ENCODE data around the gene CAMK1D. TPM values are rescaled to one million over a fixed set of nuclear protein-coding genes. Genes with fewer than 3 reads are reported as not detected.
"Not testable (repeated sequence)": the region's sequence is repeated elsewhere in the genome, so short reads cannot be mapped to it uniquely, and the experiment has no call there.

CAMK1D gene
- polyA plus RNA-seq, 1 donor from 2014 or later = 41.4 TPM

GRCh38 chr10:12743466-12743865 is 394.1 kb downstream of the CAMK1D start:
- H3K4me1 Mint-ChIP-seq = peaks cover 28 to 44% (median 29%) of the 10 kb centered on the region in 3 donors
- not testable (repeated sequence) for H3K9me3 Mint-ChIP-seq, H3K27me3 Mint-ChIP-seq, H3K4me3 Mint-ChIP-seq, H3K36me3 Mint-ChIP-seq
- peak overlapping the region in 1 of 3 donors; percentile 87 for H3K27ac Mint-ChIP-seq

DNA sequence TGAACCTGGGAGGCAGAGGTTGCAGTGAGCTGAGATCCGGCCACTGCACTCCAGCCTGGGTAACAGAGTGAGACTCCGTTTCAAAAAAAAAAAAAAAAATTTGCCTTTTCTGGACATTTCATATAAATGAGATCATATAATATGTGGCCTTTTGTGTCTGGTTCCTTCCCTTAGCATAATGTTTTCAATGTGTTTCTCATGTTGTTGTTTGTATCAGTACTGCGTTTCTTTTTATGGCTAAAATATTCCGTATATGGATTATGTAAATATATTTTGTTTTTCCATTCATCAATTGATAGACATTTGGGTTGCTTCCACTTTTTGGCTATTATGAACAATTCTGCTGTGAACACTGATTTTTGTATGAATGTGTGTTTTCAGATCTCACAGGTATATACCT is 394.6 kb downstream of the CAMK1D start:
- Mint-ChIP-seq H3K9me3 (no peaks in the 10 kb centered on the region), H3K4me1 (peaks cover 28 to 42% (median 29%) of the 10 kb centered on the region in 3 donors), H3K36me3 (peaks cover 3% of the 10 kb centered on the region), H3K27me3 (no peaks in the 10 kb centered on the region), H3K27ac (peak overlapping the region in 1 of 3 donors; percentile 9), H3K4me3 (no peak overlapping the region)

GRCh38 chr10:12748186-12748585 is 398.8 kb downstream of the CAMK1D start:
- Mint-ChIP-seq H3K4me1 (peaks cover 3 to 17% (median 15%) of the 10 kb centered on the region in 3 donors), H3K36me3 (peaks cover 6% of the 10 kb centered on the region), H3K27ac (no peak overlapping the region), H3K27me3 (no peaks in the 10 kb centered on the region), H3K4me3 (no peak overlapping the region), H3K9me3 (no peaks in the 10 kb centered on the region)

GRCh38 chr10:12749760-12750478 is 400.6 kb downstream of the CAMK1D start:
- Mint-ChIP-seq H3K4me3 (no peak overlapping the region), H3K27me3 (no peaks in the 10 kb centered on the region), H3K36me3 (peaks cover 6% of the 10 kb centered on the region), H3K9me3 (no peaks in the 10 kb centered on the region), H3K4me1 (peaks cover 0 to 10% (median 8%) of the 10 kb centered on the region in 3 donors), H3K27ac (peak overlapping the region in 1 of 3 donors; percentile 25)

- peaks cover 6% of the 10 kb centered on the region for H3K36me3 Mint-ChIP-seq
- peak overlapping the region in 1 of 3 donors; percentile 25 for H3K27ac Mint-ChIP-seq
- no peaks in the 10 kb centered on the region for H3K9me3 Mint-ChIP-seq
- no peaks in the 10 kb centered on the region for H3K27me3 Mint-ChIP-seq
- H3K4me1 Mint-ChIP-seq = peaks cover 0 to 11% (median 10%) of the 10 kb centered on the region in 3 donors
- no peak overlapping the region for H3K4me3 Mint-ChIP-seq
These were observed 401.3 kb downstream of the CAMK1D start for GRCh38 chr10:12750526-12751201.

GRCh38 chr10:12755075-12755474 is 405.7 kb downstream of the CAMK1D start:
- Mint-ChIP-seq H3K27ac (no peak overlapping the region), H3K4me3 (peak overlapping the region in 1 of 4 donors; percentile 39), H3K4me1 (peaks cover 0 to 9% (median 2%) of the 10 kb centered on the region in 3 donors), H3K9me3 (no peaks in the 10 kb centered on the region), H3K27me3 (no peaks in the 10 kb centered on the region), H3K36me3 (peaks cover 6% of the 10 kb centered on the region)

GRCh38 chr10:12757351-12757750 is 408.0 kb downstream of the CAMK1D start:
- Mint-ChIP-seq H3K27ac (peak overlapping the region in 1 of 3 donors; percentile 61), H3K4me3 (no peak overlapping the region), H3K36me3 (peaks cover 5% of the 10 kb centered on the region)

GRCh38 chr10:12758271-12758670 is 408.9 kb downstream of the CAMK1D start:
- no peaks in the 10 kb centered on the region for H3K9me3 Mint-ChIP-seq
- peaks cover 5% of the 10 kb centered on the region for H3K36me3 Mint-ChIP-seq
- no peak overlapping the region for H3K27ac Mint-ChIP-seq
- H3K4me1 Mint-ChIP-seq = peaks cover 0 to 3% (median 2%) of the 10 kb centered on the region in 3 donors
- no peak overlapping the region for H3K4me3 Mint-ChIP-seq
- no peaks in the 10 kb centered on the region for H3K27me3 Mint-ChIP-seq

More at GRCh38 chr10:12757351-12757750, 408.0 kb downstream of the CAMK1D start:
- Mint-ChIP-seq H3K27me3 (no peaks in the 10 kb centered on the region), H3K9me3 (no peaks in the 10 kb centered on the region), H3K4me1 (peaks cover 0 to 7% (median 2%) of the 10 kb centered on the region in 3 donors)

DNA sequence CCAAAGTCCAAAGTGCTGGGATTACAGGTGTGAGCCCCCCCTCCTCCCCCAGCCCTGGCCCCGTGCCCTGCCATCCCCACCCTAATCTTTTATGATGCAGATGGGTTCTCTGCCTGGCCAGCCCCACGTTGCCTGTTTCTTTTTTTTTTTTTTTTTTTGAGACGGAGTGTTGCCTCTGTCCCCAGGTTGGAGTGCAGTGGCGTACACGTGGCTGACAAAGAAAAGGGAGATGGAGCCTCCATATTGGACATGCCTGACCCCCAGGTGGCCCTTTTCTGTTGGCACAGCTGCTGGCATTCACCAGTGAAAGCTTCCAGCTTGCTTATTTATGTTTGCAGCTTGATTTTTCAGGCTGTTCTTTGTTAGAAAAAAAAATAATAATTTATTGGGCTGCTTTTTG is 416.9 kb downstream of the CAMK1D start:
- H3K4me1 Mint-ChIP-seq = peaks cover under 1 to 3% (median 2%) of the 10 kb centered on the region in 3 donors
- no peaks in the 10 kb centered on the region for H3K27me3 Mint-ChIP-seq
- H3K4me3 Mint-ChIP-seq = no peak overlapping the region
- H3K36me3 Mint-ChIP-seq = peaks cover 11% of the 10 kb centered on the region
- no peaks in the 10 kb centered on the region for H3K9me3 Mint-ChIP-seq
- peak overlapping the region in 1 of 3 donors; percentile 43 for H3K27ac Mint-ChIP-seq

DNA sequence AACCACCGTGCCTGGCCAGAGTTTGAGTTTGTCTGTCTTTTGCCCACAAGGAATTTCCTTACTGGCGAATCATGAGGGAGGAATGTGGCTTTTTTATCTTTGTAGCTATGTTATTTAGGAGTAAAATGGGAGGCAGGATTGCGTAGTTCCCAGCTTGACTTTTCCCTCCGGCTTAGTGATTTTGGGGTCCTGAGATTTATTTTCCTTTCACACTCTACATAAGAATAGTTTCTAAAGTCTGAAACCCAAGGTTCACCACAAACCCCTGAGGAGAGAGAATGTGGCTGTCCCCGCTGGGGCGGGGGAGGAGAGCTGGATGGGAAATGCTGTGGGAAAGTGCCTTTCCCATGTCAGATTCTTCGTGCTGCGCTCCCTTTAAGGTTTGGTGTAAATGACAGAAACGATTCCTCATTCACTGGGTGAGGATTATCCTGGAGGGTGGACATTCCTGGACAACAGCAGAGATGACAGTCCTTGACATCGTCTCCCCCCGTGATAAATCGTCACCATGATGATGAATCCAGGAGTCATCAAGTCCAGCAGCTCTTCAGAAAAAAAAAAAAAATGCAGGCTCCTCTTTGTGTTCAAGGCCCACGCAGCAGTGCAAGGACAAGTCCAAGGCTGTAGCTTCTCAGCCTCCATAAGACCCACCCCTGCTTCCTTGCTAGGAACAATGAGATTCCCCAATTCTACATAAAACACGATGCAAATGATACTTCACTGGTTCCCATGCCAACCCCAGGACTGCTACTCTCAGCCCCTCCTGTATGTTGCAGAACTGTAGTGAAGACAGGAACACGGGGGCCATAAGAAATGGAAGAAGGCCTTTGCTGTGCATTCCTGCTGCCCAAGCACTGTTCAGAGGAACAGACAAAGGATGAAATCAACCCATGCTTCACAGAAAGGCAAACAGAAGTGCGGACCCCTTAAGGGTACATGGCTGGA is 419.1 kb downstream of the CAMK1D start:
- Mint-ChIP-seq H3K4me3 (peak overlapping the region in 1 of 4 donors; percentile 45), H3K27ac (peak overlapping the region in 1 of 3 donors; percentile 19), H3K36me3 (peaks cover 16% of the 10 kb centered on the region), H3K27me3 (no peaks in the 10 kb centered on the region), H3K9me3 (no peaks in the 10 kb centered on the region), H3K4me1 (peaks cover 12 to 14% (median 13%) of the 10 kb centered on the region in 3 donors)

DNA sequence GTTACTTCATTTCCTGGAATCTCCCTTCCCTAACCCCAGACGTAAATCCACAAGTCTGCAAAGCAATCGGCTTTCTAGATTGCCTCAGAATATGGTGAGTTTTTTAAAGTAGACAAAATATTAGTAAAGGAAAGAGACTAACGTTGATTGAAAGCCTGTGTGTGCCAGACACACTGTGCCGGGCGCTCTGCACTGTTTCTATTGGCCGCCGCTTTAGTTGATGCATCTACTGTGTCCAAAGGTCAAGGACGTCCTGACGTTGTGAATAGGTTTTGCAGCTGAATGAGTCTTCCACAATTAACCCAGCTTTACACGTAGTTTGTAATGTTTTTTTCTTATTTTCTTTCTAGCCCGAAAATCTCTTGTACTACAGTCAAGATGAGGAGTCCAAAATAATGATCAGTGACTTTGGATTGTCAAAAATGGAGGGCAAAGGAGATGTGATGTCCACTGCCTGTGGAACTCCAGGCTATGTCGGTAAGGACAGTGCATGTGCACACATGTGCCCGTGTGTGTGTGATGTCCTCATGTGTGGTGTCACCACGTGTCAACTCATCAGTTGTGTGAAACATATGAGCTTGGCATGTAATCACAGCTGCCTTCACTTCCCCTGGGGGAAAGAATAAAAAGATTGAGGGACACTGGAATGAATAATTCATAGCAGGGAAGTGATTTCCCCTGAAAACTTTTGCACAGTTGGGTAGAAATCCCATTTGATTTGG is 420.1 kb downstream of the CAMK1D start:
- no peaks in the 10 kb centered on the region for H3K9me3 Mint-ChIP-seq
- H3K4me1 Mint-ChIP-seq = peaks cover 15 to 17% (median 17%) of the 10 kb centered on the region in 3 donors
- H3K36me3 Mint-ChIP-seq = peaks cover 17% of the 10 kb centered on the region
- H3K4me3 Mint-ChIP-seq = no peak overlapping the region
- H3K27ac Mint-ChIP-seq = no peak overlapping the region
- no peaks in the 10 kb centered on the region for H3K27me3 Mint-ChIP-seq

DNA sequence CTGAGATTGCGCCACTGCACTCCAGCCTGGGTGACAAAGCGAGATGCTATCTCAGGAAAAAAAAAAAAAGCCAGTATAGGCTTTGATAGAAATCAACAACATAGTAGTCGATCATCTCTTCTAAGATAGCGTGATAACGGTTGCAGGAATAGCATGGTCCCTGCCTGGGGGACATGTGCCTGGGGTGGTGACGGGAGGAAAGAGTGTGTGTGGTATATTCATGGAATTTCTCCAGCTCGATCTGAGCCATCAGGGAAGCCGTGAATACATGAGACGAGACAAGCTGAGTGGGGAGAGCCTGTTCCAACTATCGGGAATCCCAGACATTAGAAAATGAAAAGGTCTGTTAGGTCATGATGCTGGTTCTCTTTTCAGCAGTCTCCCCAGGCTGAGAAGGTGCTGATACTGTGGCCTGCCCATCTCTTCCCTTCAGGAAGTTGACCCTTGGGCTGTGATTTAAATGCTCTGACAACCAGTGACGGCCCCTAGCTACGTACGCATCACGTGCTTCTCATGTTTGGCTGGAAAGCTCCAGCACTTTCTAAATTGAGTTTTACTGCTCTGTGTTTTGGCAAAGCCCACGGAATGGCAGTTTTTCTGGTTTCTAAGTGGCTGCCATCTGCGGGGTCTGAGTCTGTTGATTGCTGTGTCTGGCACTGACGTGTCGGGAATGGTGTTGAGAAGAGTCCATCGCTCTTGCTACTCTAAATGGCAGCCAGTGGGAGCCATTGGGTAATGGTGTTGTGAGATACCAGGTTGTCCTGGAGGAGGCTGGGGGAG is 422.8 kb downstream of the CAMK1D start:
- Mint-ChIP-seq H3K9me3 (no peaks in the 10 kb centered on the region), H3K4me1 (peaks cover 15 to 21% (median 20%) of the 10 kb centered on the region in 3 donors), H3K4me3 (no peak overlapping the region), H3K36me3 (peaks cover 20% of the 10 kb centered on the region), H3K27ac (no peak overlapping the region), H3K27me3 (no peaks in the 10 kb centered on the region)

DNA sequence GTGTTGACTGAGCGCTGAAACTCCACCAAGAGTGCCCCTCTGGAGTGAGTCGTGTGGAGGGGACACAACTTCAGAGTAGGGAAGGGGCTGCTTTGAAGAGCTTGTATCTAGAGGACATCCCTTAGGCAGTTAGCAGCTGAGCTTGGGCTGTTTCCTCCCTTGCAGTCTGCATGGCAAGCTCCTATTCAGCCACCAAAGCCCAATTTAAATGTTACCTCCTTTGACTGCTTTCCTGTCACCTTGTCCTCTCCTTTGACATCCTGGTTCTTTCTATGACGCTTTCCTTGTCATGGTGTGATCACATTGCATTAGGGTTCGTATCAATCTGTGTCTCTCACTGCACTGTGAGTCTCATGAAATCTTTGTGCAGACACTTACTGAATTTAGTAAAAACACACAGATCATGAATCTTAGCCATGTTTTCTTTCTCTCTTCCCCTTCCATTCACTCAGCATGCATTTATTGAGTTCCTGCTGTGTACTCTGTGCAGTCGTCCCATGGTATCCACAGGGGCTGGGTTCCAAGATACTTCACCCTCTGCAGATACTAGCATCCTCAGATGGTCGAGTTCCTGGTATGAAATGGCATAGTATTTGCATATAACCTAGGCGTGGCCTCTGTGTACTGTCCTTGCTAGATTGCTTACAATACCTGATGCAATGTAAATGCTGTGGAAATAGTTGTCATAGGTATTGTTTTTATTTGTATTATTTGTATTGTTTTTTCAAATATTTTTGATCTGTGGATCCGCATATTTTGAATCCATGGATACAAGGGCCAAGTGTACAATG is 423.6 kb downstream of the CAMK1D start:
- Mint-ChIP-seq H3K4me3 (no peak overlapping the region), H3K27ac (peak overlapping the region in 1 of 3 donors; percentile 65), H3K4me1 (peaks cover 15 to 21% (median 20%) of the 10 kb centered on the region in 3 donors), H3K36me3 (peaks cover 22% of the 10 kb centered on the region), H3K27me3 (no peaks in the 10 kb centered on the region), H3K9me3 (no peaks in the 10 kb centered on the region)
